Measurements from ENCODE around the gene RPRM.
"Not testable (repeated sequence)": the region's sequence is repeated elsewhere in the genome, so short reads cannot be mapped to it uniquely, and the experiment has no call there.

Gene RPRM

GRCh38 chr2:153478289-153479261 is at the start of gene RPRM:
Gene RPRM, minus strand, starts transcription at chr2:153478762. Its CDS starts 197 bp downstream, at chr2:153478565.
- DNase-seq, result peak; percentile 43 to 65

DNA sequence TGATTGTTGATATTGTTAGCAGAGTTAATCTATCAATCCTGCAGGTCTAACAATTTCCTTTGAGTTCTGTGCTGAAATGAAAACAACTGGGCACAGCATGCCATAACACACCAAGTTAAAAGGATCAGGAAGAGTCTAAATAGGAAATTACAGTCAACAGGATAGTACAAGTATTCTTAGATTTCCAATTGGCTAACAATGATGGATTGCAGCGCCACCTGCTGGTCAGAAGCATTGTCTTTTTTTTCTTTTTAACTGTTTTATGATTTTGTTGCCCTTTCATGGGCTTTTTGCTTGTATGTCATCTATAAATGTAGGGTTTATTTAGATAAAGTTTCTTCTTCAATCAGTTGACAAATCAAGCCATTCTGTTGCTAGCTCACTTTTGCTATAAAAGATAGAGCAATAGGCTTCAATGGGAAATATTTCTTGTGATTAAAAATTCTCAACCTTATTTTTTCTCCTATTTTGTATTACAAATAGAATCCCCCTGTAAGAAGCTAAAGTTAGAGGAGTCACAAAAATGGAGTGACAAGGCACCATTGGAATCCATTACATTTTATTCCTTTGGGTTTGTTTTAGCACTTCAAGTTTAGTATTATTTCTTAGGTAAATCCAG is 40.8 kb upstream of the RPRM start:
- DNase-seq, result peak; percentile 69 to 70

- DNase-seq, result no peak
Observed at GRCh38 chr2:153512331-153512730, 33.8 kb upstream of the RPRM start.

DNA sequence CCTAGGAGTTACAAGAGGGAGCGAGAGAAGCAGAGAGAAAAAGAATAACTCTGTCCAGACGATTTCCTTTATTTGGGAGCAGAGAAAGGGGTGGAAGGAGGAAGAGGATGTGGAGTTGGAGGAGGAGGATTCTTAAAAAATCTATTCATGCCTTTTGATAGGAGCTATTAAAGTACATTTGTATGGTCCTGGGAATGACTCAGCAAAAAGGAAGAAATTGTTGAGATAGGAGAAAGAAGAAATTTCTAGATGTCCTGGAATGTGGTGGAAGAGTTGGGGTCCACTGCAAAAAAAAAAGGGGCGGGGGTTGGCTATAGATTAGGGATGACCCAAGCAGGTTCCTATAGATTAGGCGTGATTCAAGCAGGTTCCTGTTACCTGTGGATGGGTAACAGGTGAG is 32.4 kb upstream of the RPRM start:
- no peak for DNase-seq

- DNase-seq, result no peak
Observed at GRCh38 chr2:153509133-153509532, 30.6 kb upstream of the RPRM start.

DNA sequence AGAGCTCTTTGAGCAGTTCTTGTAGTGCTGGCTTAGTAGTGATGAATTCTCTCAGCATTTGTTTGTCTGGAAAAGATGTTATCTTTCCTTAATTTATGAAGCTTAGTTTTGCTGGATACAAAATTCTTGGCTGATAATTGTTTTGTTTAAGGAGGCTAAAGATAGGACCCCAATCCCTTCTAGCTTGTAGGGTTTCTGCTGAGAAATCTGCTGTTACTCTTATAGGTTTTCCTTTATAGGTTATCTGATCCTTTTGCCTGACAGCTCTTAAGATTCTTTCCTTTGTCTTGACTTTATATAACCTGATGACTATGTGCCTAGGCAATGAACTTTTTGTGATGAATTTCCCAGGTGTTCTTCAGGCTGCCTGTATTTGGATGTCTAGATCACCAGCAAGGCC is 27.9 kb upstream of the RPRM start:
- DNase-seq, result not testable (repeated sequence)

GRCh38 chr2:153499439-153499838 is 20.9 kb upstream of the RPRM start:
- no peak for DNase-seq

- DNase-seq, result no peak
Observed at GRCh38 chr2:153497938-153498629, 19.5 kb upstream of the RPRM start.

- no peak for DNase-seq
Observed at GRCh38 chr2:153495725-153496124, 17.2 kb upstream of the RPRM start.

- no peak for DNase-seq
Observed at GRCh38 chr2:153488072-153488471, 9.5 kb upstream of the RPRM start.

DNA sequence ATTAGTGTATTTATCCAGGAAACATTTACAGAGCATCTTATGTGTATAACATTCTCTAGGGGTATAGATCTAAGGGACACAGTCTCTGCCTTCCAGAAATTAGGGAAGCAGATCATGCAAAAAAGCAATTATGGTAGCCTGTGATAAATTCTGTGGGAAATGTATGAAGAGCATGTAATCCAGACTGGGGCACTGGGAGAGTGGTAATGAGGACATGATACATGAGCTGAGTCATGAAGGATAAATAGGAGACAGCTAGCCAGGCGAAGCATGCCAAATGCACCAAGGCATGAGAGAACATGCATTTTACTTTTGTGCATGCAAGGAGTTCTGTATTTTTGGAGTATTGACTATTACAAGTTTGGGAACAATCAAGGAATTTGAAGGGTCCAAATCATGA is 8.9 kb upstream of the RPRM start:
- DNase-seq, result no peak

DNA sequence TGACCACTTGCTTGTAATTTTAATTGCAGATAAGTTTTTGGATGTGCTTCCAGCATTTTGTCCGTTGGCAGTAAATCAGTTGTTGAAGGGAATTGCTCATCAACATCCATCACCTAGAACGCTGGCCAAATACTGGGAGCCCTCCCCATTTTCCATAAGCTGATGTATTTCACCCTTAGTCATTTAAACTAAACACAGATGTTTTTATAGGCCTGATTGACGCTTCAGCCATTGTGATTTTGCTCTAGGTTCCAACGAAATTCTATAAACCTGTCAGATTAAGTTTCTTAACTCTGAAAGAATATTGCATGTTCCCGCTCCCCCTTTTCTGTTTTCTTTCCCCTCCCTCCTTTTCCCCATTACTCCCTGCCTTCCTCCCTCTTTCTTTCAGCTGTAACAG is 1.0 kb upstream of the RPRM start:
- no peak for DNase-seq

DNA sequence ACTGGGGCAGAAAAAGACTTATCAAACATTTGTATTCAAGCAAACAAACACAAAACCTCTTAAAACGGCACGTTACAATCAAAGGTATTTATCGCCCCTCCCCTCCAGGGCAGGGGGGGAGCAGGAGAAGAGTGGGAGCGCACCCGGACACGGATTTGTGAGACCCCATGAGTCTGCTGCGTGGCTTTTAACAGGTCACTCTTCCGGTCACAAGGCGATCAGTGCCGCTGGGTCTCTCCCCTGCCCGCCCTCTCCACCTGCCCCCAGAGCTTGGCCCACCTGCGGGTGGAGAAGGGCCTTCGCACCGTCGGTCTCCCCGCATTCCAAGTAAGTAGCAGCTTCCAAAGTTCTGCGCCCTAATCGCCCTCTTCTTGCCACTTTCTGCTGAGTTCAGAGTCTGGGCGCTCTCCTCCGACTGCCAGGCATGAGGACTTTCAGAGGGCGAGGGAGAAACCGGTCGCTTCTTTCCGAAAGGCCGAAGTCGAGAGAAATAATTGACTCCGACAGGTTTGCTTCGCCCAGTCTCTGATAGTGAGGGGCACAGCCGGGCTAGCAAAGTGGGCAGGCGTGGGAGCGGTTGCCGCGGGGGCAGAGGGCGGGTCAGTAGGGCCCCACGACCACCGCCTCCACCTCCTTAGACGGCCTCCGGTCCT is 800 bp downstream of the RPRM start:
- DNase-seq, result no peak

- no peak for DNase-seq
Observed at GRCh38 chr2:153476816-153477635, 1.5 kb downstream of the RPRM start.

GRCh38 chr2:153476491-153476815 is 2.1 kb downstream of the RPRM start:
- no peak for DNase-seq

DNA sequence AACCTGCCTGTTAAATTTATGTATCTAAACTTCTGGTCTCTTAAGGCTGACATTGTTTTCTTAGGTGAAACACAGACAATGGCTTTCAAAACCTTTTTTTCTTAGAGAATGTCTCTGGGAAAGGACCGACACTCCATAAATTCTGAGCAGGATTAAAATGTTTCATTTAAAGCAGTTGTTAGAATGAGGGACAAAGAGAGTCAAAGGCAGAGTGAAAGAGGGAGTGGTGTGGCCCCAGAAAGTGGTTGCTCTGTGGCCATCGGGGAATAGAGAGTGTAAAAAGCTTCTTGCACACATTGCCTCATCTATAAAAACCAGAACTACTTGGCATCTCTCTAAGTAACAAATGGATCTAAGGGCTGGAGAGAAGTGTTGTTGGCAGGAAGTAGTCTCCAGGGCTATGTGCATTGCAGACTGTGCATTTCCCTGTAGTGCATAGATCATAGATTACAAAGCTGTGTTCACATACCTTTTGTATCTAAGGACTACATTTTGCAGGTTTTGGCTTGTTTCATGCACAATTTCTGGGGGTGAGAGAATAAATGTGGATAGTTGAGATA is 3.6 kb downstream of the RPRM start:
- DNase-seq, result no peak

DNA sequence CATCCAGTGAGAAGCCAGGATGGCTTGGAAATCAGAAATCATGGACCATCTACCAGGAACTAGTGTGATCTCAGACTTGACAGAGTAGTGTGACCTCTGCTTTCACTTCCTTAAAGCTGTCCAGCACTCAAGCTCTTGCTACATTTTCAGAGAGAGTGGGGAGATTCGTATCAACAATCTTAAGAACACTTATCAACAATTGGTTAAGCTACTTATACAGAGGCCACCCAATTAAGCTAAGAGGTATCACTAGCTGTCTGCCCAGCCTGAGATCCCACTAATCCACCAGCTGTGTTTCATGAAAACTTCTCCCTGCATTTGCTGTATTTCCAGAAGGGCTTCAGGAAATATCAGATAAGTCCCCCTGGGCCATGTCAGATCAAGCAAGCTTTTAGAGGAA is 4.2 kb downstream of the RPRM start:
- DNase-seq, result no peak

GRCh38 chr2:153470867-153471266 is 7.7 kb downstream of the RPRM start:
- DNase-seq, result no peak

- no peak for DNase-seq
Observed at GRCh38 chr2:153464395-153464794, 14.2 kb downstream of the RPRM start.

DNA sequence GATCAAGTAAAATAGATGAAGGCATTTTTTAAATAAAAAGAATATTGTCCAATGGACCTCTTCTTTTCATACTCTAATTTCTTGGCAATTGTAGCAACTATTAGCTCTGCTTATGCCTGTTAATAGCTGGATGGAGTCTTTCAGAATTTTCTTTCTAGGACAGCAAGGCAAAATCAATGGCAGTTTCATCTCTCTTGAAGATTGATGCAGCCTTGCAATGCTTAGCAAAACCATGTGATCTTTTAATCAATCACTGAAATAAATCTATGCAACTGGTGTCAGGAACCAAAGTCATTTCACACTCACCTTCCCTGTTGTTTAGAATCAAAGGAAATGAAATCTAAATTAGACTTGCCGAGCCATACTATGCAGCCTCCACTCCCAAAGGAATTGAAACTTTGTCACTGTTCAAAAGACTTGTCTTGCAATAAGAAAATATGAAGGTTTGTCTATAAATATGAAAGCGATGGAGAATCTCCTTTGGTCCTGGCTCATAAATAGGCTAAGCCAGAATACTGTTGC is 16.2 kb downstream of the RPRM start:
- no peak for DNase-seq

DNA sequence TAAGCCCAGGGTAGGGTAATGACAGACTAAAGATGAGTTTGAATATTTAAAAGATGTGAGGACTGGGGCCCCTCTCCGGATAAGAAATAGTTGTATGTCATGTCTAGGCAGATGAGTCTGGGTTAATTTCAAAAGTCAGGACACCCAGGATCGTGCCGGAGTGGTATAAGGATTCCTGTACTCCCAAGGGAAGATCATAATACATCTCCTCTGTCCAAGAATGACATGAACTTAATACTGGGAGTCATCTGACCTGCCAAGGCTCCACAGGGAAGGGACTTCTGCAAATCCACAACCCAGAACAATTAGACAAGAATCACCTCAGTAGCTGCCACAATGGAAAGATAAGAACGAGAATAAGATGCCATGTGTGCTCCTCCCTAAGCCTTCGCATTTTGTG is 17.1 kb downstream of the RPRM start:
- no peak for DNase-seq

GRCh38 chr2:153455861-153456260 is 22.7 kb downstream of the RPRM start:
- DNase-seq, result no peak
